ACC112 (cell line): ENCODE results near the gene SOS1.

ENCODE experiments used
- H2AFZ ChIP-seq: fragments of 200-600 bp; sonication (generic); one replicate; pipeline ENCODE4 v1.6.0; 2017; ENCODE audit warnings: antibody characterized with exemption, low read length; ENCODE audit not compliant: unreplicated experiment
- H3K27ac ChIP-seq: fragments of 200-600 bp; sonication (generic); 2 replicates; pipeline ENCODE4 v1.5.1; 2014; ENCODE audit warnings: low read depth, mild to moderate bottlenecking, antibody characterized with exemption, low read length, moderate library complexity
- H3K27me3 ChIP-seq: fragments of 200-600 bp; sonication (generic); 2 replicates; pipeline ENCODE4 v1.6.1; 2014; ENCODE audit warnings: mild to moderate bottlenecking, antibody characterized with exemption, low read length, moderate library complexity, mixed read lengths; ENCODE audit not compliant: insufficient read depth
- H3K36me3 ChIP-seq: fragments of 200-600 bp; sonication (generic); 2 replicates; pipeline ENCODE4 v1.6.1; 2016; ENCODE audit warnings: mild to moderate bottlenecking, antibody characterized with exemption, low read length, moderate library complexity, mixed read lengths; ENCODE audit not compliant: insufficient read depth
- H3K4me1 ChIP-seq: fragments of 200-600 bp; sonication (generic); one replicate; pipeline ENCODE4 v1.6.1; 2016; ENCODE audit warnings: low read length, mixed read lengths; ENCODE audit not compliant: insufficient read depth, unreplicated experiment, control insufficient read depth
- H3K4me3 ChIP-seq: fragments of 200-600 bp; sonication (generic); 2 replicates; pipeline ENCODE4 v1.5.1; 2014; ENCODE audit warnings: mild to moderate bottlenecking, low read depth, low read length
- H3K79me2 ChIP-seq: fragments of 200-600 bp; sonication (generic); one replicate; pipeline ENCODE4 v1.6.0; 2016; ENCODE audit warnings: low read length; ENCODE audit not compliant: control insufficient read depth, unreplicated experiment, insufficient read depth

The SOS1 gene

DNA sequence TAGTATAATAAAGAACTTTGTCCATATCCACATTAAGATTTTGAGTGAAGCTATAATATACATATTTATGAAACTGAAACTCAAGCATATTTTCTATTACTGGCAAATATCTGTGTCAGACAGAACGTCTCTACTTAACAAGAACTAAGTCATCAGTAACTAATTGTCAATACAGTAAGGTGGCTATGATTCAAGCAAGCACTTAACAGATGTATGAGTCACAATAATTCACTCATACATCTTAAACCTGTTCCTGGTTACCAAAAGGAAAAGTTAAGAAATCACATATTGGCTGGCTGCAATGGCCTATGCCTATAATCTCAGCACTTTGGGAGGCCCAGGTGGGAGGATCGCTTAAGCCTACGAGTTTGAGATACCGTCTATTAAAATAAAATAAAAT, 96.0 kb downstream of the SOS1 start:
- no peak overlapping the region for H3K4me3 ChIP-seq
- H2AFZ ChIP-seq: no peak overlapping the region
- no peak overlapping the region for H3K27ac ChIP-seq
- H3K79me2 ChIP-seq: no peaks in the 10 kb centered on the region
- H3K4me1 ChIP-seq: no peaks in the 10 kb centered on the region
- peaks cover 9% of the 10 kb centered on the region for H3K36me3 ChIP-seq
- no peaks in the 10 kb centered on the region for H3K27me3 ChIP-seq

DNA sequence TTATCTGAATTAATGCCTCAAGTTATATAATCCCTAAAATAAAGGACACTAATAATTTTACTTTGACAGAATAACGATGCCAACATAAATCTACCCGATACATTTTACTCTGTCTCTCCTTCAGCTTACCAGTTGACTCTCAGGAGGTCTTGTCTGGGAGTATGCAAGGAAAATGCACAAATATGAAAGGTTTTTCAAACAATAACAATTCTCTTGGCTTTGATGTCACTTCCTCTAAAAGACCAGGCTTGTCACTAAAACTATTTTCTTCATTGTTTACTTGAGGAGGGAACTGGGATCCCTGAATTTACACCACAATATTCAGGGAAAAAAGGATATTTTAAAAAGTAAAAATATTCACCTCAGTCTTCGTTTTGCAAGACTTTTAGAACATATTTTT, 97.2 kb downstream of the SOS1 start:
- no peak overlapping the region for H2AFZ ChIP-seq
- no peak overlapping the region for H3K27ac ChIP-seq
- no peaks in the 10 kb centered on the region for H3K4me1 ChIP-seq
- H3K27me3 ChIP-seq: no peaks in the 10 kb centered on the region
- H3K36me3 ChIP-seq: peaks cover 9% of the 10 kb centered on the region
- H3K79me2 ChIP-seq: no peaks in the 10 kb centered on the region
- H3K4me3 ChIP-seq: no peak overlapping the region

DNA sequence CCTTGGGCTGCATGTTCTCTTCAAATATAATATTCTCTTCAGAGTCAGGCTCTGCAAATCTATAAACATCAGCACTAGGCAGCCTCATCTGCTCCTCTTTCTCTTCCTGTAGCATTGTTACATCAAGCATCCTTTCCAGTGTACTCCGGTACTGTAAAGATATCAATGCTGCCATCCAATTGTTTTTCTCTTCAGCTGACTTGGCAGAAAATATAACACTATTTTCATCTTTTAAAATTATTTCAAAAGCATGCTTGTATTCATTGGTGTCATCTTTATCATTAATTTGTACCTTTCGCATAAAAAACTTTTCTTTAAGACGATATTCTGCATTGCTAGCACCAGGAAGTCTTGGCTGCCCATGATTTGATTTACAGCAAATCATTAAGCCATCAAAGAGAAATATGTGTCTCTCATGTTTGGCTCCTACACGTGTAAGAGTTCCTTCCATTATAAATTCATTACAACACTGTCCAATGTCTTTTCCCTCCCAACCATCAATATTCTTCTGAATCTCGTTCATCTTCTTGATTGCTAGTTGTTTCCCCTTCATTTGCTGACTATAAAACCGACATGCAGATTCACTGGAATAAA, 98.1 kb downstream of the SOS1 start:
- no peak overlapping the region for H3K27ac ChIP-seq
- no peaks in the 10 kb centered on the region for H3K27me3 ChIP-seq
- no peak overlapping the region for H3K4me3 ChIP-seq
- H3K4me1 ChIP-seq: no peaks in the 10 kb centered on the region
- H3K36me3 ChIP-seq: peaks cover 5% of the 10 kb centered on the region
- no peaks in the 10 kb centered on the region for H3K79me2 ChIP-seq
- no peak overlapping the region for H2AFZ ChIP-seq

DNA sequence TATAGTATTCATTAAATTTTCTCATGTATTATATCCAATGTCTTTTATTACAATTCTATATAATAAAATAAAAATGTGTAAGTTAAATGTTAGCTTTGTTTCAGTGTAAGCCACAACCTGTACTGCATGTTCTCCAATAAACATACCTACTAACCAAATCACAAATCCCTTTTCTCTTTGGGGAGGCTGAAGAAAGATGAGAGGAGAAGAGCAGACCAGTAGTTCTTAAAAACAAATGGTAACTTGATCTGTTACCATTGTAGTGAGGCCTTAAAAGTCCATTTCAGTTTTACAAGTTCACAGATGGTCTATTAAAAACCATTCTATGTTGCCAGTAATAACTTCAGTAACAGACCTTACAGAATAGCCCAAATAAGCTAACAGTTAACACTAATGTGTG, 100.5 kb downstream of the SOS1 start:
- H3K27ac ChIP-seq: no peak overlapping the region
- H3K4me3 ChIP-seq: no peak overlapping the region
- peaks cover 5% of the 10 kb centered on the region for H3K36me3 ChIP-seq
- no peaks in the 10 kb centered on the region for H3K27me3 ChIP-seq
- no peaks in the 10 kb centered on the region for H3K4me1 ChIP-seq
- no peak overlapping the region for H2AFZ ChIP-seq
- no peaks in the 10 kb centered on the region for H3K79me2 ChIP-seq

DNA sequence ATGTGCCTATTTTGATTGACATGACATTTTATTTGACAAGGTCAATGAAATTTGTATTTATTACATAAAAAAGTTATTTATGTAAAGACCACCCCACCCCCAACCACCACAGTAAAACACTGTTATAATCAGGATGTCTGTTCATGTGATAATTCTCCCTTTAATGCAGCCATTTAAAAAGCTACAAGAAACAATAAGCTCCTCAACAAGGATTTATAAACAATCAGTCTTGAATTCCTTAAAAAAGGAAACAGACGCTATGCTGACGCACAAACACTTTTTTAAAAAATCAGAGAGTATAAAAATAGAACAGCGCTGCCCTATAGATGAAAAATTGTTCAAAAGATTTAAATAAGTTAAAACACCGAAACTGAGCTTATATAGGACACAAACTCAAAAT, 102.2 kb downstream of the SOS1 start:
- Histone ChIP-seq H3K27ac (no peak overlapping the region), H3K79me2 (no peaks in the 10 kb centered on the region), H3K4me1 (no peaks in the 10 kb centered on the region), H3K36me3 (peaks cover 5% of the 10 kb centered on the region), H3K4me3 (no peak overlapping the region), H2AFZ (no peak overlapping the region), H3K27me3 (no peaks in the 10 kb centered on the region)

DNA sequence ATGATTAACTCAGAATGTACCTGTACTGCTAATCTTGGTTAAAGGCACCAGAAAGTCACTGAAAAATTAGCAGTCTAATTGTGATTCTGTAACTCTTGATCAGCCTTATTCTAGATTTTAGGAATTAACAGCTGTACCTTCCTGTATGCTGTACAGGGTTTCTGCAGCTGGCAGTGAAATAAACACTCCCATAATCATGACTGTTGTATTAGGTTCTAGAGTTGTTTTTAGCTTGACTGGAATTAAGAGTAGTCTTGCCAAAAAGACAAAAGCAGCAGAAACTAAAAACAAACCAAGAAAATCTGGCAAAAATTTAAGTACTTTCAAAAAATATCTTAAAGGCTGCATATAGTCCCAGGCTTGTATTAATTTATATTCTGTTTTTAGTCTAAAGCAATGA, 103.5 kb downstream of the SOS1 start:
- Histone ChIP-seq H3K27ac (no peak overlapping the region), H3K4me1 (no peaks in the 10 kb centered on the region), H3K4me3 (no peak overlapping the region), H3K36me3 (no peaks in the 10 kb centered on the region; the same call in 1 of the 2 replicates), H3K79me2 (no peaks in the 10 kb centered on the region), H2AFZ (no peak overlapping the region), H3K27me3 (no peaks in the 10 kb centered on the region)

DNA sequence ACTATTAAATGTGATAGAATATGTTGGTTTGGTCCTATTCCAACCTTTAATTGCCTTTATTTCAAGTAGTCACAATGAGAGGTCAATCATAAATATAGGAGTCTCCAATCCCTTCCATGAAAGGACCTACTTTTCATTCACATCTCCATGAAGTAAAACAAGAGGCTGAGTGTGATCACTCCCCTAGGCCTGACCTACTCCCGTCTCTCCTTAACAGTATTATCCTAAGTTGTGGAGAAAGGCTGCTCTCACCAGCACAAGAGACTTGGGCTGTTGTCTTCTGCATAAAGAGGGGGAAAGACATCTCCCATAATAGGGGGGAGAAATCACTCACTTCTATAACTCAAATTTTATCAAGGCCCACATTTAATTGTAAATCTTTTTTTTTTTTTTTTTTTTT, 105.4 kb downstream of the SOS1 start:
- H3K27me3 ChIP-seq: no peaks in the 10 kb centered on the region
- no peak overlapping the region for H3K27ac ChIP-seq
- no peaks in the 10 kb centered on the region for H3K79me2 ChIP-seq
- H3K4me3 ChIP-seq: no peak overlapping the region
- peaks cover 1% of the 10 kb centered on the region for H3K36me3 ChIP-seq
- no peak overlapping the region for H2AFZ ChIP-seq
- H3K4me1 ChIP-seq: no peaks in the 10 kb centered on the region

DNA sequence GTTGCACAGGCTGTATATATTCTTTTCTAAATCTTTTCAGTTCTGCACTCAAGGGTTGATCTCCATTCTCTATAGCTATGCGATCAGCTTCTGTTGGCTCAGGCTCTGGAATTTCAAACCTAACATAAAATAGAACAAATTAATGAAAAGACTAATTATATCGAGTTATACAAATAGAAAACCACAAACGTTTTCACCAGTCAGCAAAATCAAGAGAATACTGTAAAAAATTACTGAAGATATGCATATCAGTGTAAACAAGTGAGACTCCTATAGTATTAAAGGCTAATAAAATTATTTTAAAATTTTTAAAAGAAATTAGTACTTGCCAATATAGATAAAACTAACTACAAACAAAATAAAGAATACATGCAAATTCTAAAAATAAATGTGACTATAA, 107.0 kb downstream of the SOS1 start:
- H3K27me3 ChIP-seq: no peaks in the 10 kb centered on the region
- no peaks in the 10 kb centered on the region for H3K4me1 ChIP-seq
- no peak overlapping the region for H2AFZ ChIP-seq

DNA sequence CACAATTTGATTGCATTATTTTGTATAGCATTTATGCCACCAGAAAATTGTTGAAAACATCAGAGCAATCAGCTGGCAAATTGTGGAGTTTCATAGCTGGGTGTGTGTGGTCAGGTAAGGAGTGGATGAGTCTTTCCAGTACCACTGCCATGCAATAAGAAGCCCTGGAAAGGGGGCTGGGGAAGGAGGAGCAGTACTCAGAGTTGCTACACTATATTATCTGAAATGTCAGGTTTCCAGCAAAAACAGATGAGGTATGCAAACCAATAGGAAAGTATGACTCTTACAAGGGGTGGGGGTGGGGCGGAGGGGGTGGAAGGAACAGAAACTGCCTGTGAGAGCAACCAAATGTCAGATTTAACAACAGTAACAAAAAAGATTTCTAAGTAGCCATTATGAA, 112.2 kb downstream of the SOS1 start:
- Histone ChIP-seq H3K27me3 (no peaks in the 10 kb centered on the region), H3K27ac (no peak overlapping the region), H3K4me3 (no peak overlapping the region), H3K79me2 (no peaks in the 10 kb centered on the region), H3K4me1 (no peaks in the 10 kb centered on the region), H3K36me3 (peaks cover 26% of the 10 kb centered on the region), H2AFZ (no peak overlapping the region)

More for the DNA sequence above, 107.0 kb downstream of the SOS1 start:
- Histone ChIP-seq H3K36me3 (peaks cover 10% of the 10 kb centered on the region), H3K27ac (no peak overlapping the region), H3K79me2 (no peaks in the 10 kb centered on the region), H3K4me3 (no peak overlapping the region)

DNA sequence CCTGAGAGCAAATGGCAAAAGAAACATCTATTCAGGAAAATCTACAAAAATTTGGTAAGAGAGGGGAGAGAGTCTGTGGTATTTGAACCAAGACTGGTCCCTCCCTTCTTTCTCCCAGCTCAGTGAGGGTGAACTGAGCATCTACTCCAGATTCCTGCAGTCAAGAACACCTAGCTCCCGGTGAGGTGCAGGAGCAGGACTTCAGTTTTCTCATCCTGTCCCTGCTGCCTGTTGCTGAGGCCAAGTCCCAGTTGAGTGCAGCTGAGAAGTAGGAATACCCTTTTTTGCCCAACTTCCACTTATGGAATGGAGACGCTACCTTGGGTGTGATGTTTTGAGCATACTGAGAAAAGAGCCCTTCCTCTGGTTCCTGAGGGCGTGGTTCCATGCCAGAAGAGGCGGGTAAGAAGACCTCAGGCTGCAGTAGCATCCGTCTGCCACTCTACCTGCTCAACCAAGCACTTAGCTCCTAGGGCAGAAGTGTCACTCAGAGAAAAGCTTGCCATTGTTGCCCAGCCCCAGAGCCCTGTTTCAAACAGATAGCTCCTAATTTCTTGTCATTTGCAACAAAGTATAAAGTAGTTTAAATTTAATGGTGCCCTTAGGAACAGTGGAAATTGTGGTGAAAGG, 112.9 kb downstream of the SOS1 start:
- Histone ChIP-seq H3K4me1 (no peaks in the 10 kb centered on the region), H3K4me3 (no peak overlapping the region), H3K27me3 (no peaks in the 10 kb centered on the region), H3K27ac (no peak overlapping the region), H3K79me2 (no peaks in the 10 kb centered on the region), H3K36me3 (peaks cover 26% of the 10 kb centered on the region), H2AFZ (no peak overlapping the region)

DNA sequence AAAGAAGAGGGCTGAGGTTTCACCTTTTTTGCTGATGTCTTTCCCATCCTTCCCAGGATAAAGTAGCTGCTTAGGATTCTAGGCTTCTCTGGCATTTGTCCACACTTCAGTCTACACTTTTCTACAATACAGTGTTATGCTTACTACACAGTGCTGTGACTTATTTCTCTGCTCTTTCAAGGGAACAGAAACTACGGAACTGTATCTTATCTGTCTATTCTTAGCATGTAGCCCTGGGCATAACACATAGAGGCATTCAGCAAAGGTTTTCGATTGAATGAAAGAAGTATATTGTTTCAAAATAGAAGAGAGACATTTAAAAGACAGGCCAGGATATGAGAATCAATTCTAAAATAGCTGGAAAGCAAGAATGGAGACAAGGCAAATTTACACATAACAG, 120.3 kb downstream of the SOS1 start:
- Histone ChIP-seq H3K36me3 (peaks cover 26% of the 10 kb centered on the region), H3K27me3 (no peaks in the 10 kb centered on the region), H3K27ac (no peak overlapping the region), H3K4me3 (no peak overlapping the region), H3K4me1 (peaks cover 12% of the 10 kb centered on the region), H2AFZ (no peak overlapping the region), H3K79me2 (no peaks in the 10 kb centered on the region)
